Measurements from ENCODE around the gene DBT. TPM values are rescaled to one million over a fixed set of nuclear protein-coding genes. Genes with fewer than 3 reads are reported as not detected.

DBT gene
- polyA plus RNA-seq, 1 of the 3 experiments (the other 2 are of a cell fraction) = 2.0 TPM

GRCh38 chr1:100219883-100220282 lies 29.8 kb downstream of the DBT start:
- no peak for TF ChIP-seq MXI1 (IDR thresholded peaks at IDR 0.05; ENCODE audit: low read depth, low read length)
- TF ChIP-seq RAD21 (IDR thresholded peaks at IDR 0.05; ENCODE audit: low read length) = no peak
- CTCF ChIA-PET = interaction anchor here (0.9 kb wide), 1 partner anchor 239 kb away, joined by 3 read pairs; no protein-coding TSS in a partner anchor
- H3K79me2 ChIP-seq (ENCODE audit: insufficient read depth) = no peaks in the 10 kb centered on the region

GRCh38 chr1:100219457-100219856 lies 30.2 kb downstream of the DBT start:
- DNase-seq = no peak
- TF ChIP-seq NRF1 (IDR thresholded peaks at IDR 0.05; ENCODE audit: low read depth, low read length) (no peak), FOSL2 (IDR thresholded peaks at IDR 0.05; ENCODE audit: borderline replicate concordance, low read depth) (no peak), ZBTB33 (IDR thresholded peaks at IDR 0.05; ENCODE audit: borderline replicate concordance, low read depth) (no peak), RCOR1 (IDR thresholded peaks at IDR 0.05; ENCODE audit: low read length) (no peak), GABPA (IDR thresholded peaks at IDR 0.05; ENCODE audit: low read depth) (no peak), JUND (IDR thresholded peaks at IDR 0.05) (no peak), TAF1 (IDR thresholded peaks at IDR 0.05; ENCODE audit: borderline replicate concordance, low read depth, low read length) (no peak), YY1 (IDR thresholded peaks at IDR 0.05; ENCODE audit: low read depth) (no peak), RAD21 (IDR thresholded peaks at IDR 0.05; ENCODE audit: low read length) (no peak), USF1 (IDR thresholded peaks at IDR 0.05; ENCODE audit: borderline replicate concordance, low read depth) (no peak)
- H3K4me1 ChIP-seq (ENCODE audit: control insufficient read depth in 1 of 2, insufficient read depth in 2 of 2, low read depth in 1 of 2, low read length in 1 of 2) = no peaks in the 10 kb centered on the region
- H3K9me2 ChIP-seq = no peaks in the 10 kb centered on the region
- ChIA-PET POLR2A (no interaction called here), CTCF (no interaction called here)
- no peak overlapping the region for H3K4me3 ChIP-seq (ENCODE audit: low read depth in 2 of 2, low read length in 1 of 2)
- H3F3A ChIP-seq (replicated peaks; ENCODE audit: insufficient read depth) = peaks cover 6% of the 10 kb centered on the region
- H3K36me3 ChIP-seq (replicated peaks in 1 of 2; ENCODE audit: control insufficient read depth in 1 of 2, insufficient read depth in 2 of 2, low read length in 1 of 2) = peaks cover 25 to 32% of the 10 kb centered on the region in 2 experiments
- no peaks in the 10 kb centered on the region for H4K20me1 ChIP-seq (ENCODE audit: insufficient read depth)
- H3K27me3 ChIP-seq (ENCODE audit: insufficient read depth) = no peaks in the 10 kb centered on the region
- H3K27ac ChIP-seq (ENCODE audit: low read depth in 2 of 2, low read length in 1 of 2) = no peak overlapping the region
- no peak overlapping the region for H2AFZ ChIP-seq (ENCODE audit: low read depth)
- H3K79me2 ChIP-seq (ENCODE audit: insufficient read depth) = no peaks in the 10 kb centered on the region
- no peak overlapping the region for H3K9ac ChIP-seq
- H3K9me3 ChIP-seq = no peaks in the 10 kb centered on the region
- no peak overlapping the region for H3K4me2 ChIP-seq
- 84% methylated on average over 5 of the region's 6 CpGs for WGBS (ENCODE audit: low lambda C conversion rate)

More at GRCh38 chr1:100219883-100220282, 29.8 kb downstream of the DBT start:
- no peak overlapping the region for H2AFZ ChIP-seq (ENCODE audit: low read depth)
- H3K9ac ChIP-seq = no peak overlapping the region
- no peaks in the 10 kb centered on the region for H3K9me3 ChIP-seq
- peaks cover 21 to 28% of the 10 kb centered on the region in 2 experiments for H3K36me3 ChIP-seq (replicated peaks in 1 of 2; ENCODE audit: control insufficient read depth in 1 of 2, insufficient read depth in 2 of 2, low read length in 1 of 2)
- H3K4me1 ChIP-seq (ENCODE audit: control insufficient read depth in 1 of 2, insufficient read depth in 2 of 2, low read depth in 1 of 2, low read length in 1 of 2) = no peaks in the 10 kb centered on the region
- POLR2A ChIA-PET = no interaction called here
- no peak for DNase-seq
- peaks cover 6% of the 10 kb centered on the region for H3F3A ChIP-seq (replicated peaks; ENCODE audit: insufficient read depth)
- 89% methylated on average over 2 of the region's 2 CpGs for WGBS (ENCODE audit: low lambda C conversion rate)
- no peaks in the 10 kb centered on the region for H4K20me1 ChIP-seq (ENCODE audit: insufficient read depth)
- no peak overlapping the region for H3K4me3 ChIP-seq (ENCODE audit: low read depth in 2 of 2, low read length in 1 of 2)
- no peak overlapping the region for H3K27ac ChIP-seq (ENCODE audit: low read depth in 2 of 2, low read length in 1 of 2)
- H3K27me3 ChIP-seq (ENCODE audit: insufficient read depth) = no peaks in the 10 kb centered on the region
- no peak overlapping the region for H3K4me2 ChIP-seq
- H3K9me2 ChIP-seq = no peaks in the 10 kb centered on the region

Measured in SK-N-SH (cell line).